Activated CD8-positive, alpha-beta memory T cell treated with anti-CD3 and anti-CD28 coated beads, Interleukin-2, amount 50 U/mL, for 1 hour (primary cell): ENCODE data around the gene HMCN1.

Experiments
- DNase-seq: peaks from one replicate; pipeline ENCODE4 v3.0.0-alpha.2; 2020; ENCODE audit errors: extremely low read depth

HMCN1 gene

DNA sequence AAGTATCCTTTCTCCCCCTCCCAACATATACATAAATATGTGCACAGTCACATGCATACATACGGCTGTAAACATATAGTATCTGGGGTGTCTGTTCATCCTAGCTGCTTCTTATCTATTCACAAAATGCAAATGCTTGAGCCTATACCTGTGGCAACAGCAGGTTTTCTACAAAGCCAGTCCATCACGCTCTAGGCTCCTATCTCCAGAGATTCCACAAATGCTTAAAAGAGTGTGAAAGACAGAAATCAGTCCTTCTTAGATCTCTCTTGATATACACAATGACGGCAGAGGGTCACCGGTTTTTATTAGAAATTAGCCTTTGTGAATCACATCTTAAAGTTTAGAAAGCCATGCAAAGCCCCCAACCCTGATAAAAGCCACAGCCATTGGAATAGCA lies 501.5 kb downstream of the HMCN1 start:
- no peak for DNase-seq

GRCh38 chr1:186236921-186237320 lies 502.7 kb downstream of the HMCN1 start:
- DNase-seq, result no peak

GRCh38 chr1:186239171-186239570 lies 505.0 kb downstream of the HMCN1 start:
- no peak for DNase-seq

- DNase-seq, result no peak
Measured at GRCh38 chr1:186240436-186240835, 506.2 kb downstream of the HMCN1 start.
